Skin epidermis (tissue), 12 donors: ENCODE data around the gene DAO.
A peak's percentile ranks its signal among the peaks of the same experiment; 100 is the strongest.

Experiments used
- H3K27ac ChIP-seq, 21 experiments: fragments of 200-600 bp; sonication (generic) in 11 of 21; one replicate each; pipeline ENCODE4 v1.5.0; 2020; ENCODE audit warnings: mild to moderate bottlenecking in 3 of 21, inconsistent platforms in 2 of 21, moderate library complexity in 2 of 21
- H3K4me3 ChIP-seq, 7 experiments: fragments of 200-600 bp; sonication (generic) in 2 of 7; one replicate each; pipeline ENCODE4 v1.5.0; 2020; ENCODE audit warnings: inconsistent platforms in 2 of 7, mild to moderate bottlenecking in 2 of 7, moderate library complexity in 1 of 7

Gene DAO

GRCh38 chr12:108911915-108912314 lies 32.0 kb downstream of the DAO start:
- Histone ChIP-seq H3K4me3 (no peak overlapping the region), H3K27ac (no peak overlapping the region)

GRCh38 chr12:108912361-108912760 lies 32.5 kb downstream of the DAO start:
- Histone ChIP-seq H3K4me3 (no peak overlapping the region), H3K27ac (no peak overlapping the region)

- Histone ChIP-seq H3K27ac (peak overlapping the region in 2 of 21 experiments; percentile 16 to 26), H3K4me3 (no peak overlapping the region)
These were observed 34.2 kb downstream of the DAO start for GRCh38 chr12:108914121-108914531.

GRCh38 chr12:108915632-108916133 lies 35.8 kb downstream of the DAO start:
- no peak overlapping the region for H3K27ac ChIP-seq

GRCh38 chr12:108916336-108916735 lies 36.4 kb downstream of the DAO start:
- no peak overlapping the region for H3K27ac ChIP-seq

More at GRCh38 chr12:108915632-108916133, 35.8 kb downstream of the DAO start:
- no peak overlapping the region for H3K4me3 ChIP-seq

GRCh38 chr12:108918206-108918605 lies 38.3 kb downstream of the DAO start:
- no peak overlapping the region for H3K27ac ChIP-seq
- H3K4me3 ChIP-seq, result no peak overlapping the region

More at GRCh38 chr12:108916336-108916735, 36.4 kb downstream of the DAO start:
- no peak overlapping the region for H3K4me3 ChIP-seq

- no peak overlapping the region for H3K27ac ChIP-seq
- no peak overlapping the region for H3K4me3 ChIP-seq
These were observed 39.2 kb downstream of the DAO start for GRCh38 chr12:108918960-108919642.

GRCh38 chr12:108921946-108922345 lies 42.1 kb downstream of the DAO start:
- no peak overlapping the region for H3K27ac ChIP-seq
- no peak overlapping the region for H3K4me3 ChIP-seq

GRCh38 chr12:108922918-108923317 lies 43.0 kb downstream of the DAO start:
- Histone ChIP-seq H3K4me3 (no peak overlapping the region), H3K27ac (no peak overlapping the region)

- Histone ChIP-seq H3K4me3 (no peak overlapping the region), H3K27ac (no peak overlapping the region)
These were observed 48.8 kb downstream of the DAO start for GRCh38 chr12:108928695-108929094.

- no peak overlapping the region for H3K27ac ChIP-seq
- no peak overlapping the region for H3K4me3 ChIP-seq
These were observed 50.3 kb downstream of the DAO start for GRCh38 chr12:108930155-108930554.

- Histone ChIP-seq H3K27ac (no peak overlapping the region), H3K4me3 (no peak overlapping the region)
These were observed 50.9 kb downstream of the DAO start for GRCh38 chr12:108930756-108931155.

GRCh38 chr12:108933949-108934348 lies 54.1 kb downstream of the DAO start:
- no peak overlapping the region for H3K27ac ChIP-seq
- no peak overlapping the region for H3K4me3 ChIP-seq

- Histone ChIP-seq H3K4me3 (no peak overlapping the region), H3K27ac (no peak overlapping the region)
These were observed 55.4 kb downstream of the DAO start for GRCh38 chr12:108935159-108935763.

- no peak overlapping the region for H3K27ac ChIP-seq
- H3K4me3 ChIP-seq, result no peak overlapping the region
These were observed 58.5 kb downstream of the DAO start for GRCh38 chr12:108938247-108938924.

GRCh38 chr12:108939594-108939993 lies 59.7 kb downstream of the DAO start:
- H3K4me3 ChIP-seq, result no peak overlapping the region
- no peak overlapping the region for H3K27ac ChIP-seq

- no peak overlapping the region for H3K27ac ChIP-seq
- H3K4me3 ChIP-seq, result no peak overlapping the region
These were observed 60.2 kb downstream of the DAO start for GRCh38 chr12:108940138-108940537.

- no peak overlapping the region for H3K4me3 ChIP-seq
- no peak overlapping the region for H3K27ac ChIP-seq
These were observed 67.2 kb downstream of the DAO start for GRCh38 chr12:108947097-108947496.

GRCh38 chr12:108948367-108948766 lies 68.5 kb downstream of the DAO start:
- H3K4me3 ChIP-seq, result no peak overlapping the region
- no peak overlapping the region for H3K27ac ChIP-seq

- Histone ChIP-seq H3K27ac (no peak overlapping the region), H3K4me3 (no peak overlapping the region)
These were observed 70.1 kb downstream of the DAO start for GRCh38 chr12:108949976-108950375.
